Stimulated activated CD4-positive, alpha-beta T cell treated with anti-CD3 and anti-CD28 coated beads, Interleukin-1b, Interleukin-23, amount 100 ng/mL, for 4 hours (primary cell): Measurements from ENCODE around the gene HNF1A.

Experiments
- DNase-seq, 2 donors: peaks; one replicate each; pipeline ENCODE4 v3.0.0-alpha.2; 2020; ENCODE audit warnings: low read depth in 2 of 2

HNF1A gene

DNA sequence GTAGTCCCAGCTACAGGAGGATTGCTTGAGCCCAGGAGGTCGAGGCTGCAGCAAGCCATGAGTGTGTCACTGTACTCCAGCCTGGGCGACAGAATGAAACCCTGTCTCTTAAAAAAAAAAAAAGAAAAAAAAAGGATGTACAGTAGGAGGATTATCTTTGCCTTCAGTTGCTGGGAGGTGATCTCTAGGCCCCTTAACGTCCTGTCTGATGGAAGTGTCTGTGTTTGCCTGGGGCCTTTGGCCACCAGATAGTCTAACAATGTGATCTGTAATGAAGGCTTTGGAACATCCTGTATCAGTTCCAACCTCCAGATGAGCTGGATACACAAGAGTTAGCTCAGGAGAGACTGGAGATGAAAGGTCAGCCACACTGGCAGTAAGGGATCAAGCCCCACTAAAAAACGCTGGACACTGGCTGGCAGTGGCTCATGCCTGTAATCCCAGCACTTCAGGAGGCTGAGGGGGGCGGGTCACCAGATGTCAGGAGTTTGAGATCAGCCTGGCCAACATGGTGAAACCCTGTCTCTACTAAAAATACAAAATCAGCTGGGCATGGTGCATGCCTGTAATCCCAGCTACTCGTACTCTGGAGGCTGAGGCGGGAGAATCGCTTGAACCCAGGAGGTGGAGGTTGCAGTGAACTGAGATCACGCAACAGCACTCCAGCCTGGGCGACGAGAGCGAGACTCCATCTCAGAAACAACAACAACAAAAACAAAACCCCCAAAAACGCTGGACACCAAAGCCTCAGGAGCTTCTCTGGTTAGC, 19.0 kb upstream of the HNF1A start:
- DNase-seq, result no peak

DNA sequence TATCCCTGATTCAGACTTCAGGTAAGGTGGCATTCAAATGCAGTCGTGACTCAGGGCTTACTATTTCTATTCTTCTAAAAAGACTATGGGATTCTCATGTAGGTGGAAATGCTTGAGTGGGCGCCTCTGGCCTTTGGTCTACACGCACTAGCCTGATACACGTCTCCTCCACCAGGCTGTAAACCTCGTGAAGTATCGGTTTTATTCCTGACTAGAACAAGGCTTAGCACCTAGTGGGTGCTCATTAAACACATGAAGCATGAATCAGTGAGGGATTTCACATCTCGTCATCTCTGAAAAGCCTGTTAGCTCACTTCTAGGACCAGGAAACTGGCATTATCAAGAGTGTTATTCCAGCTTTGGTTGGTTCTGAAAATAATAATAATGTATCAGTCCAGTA, 17.7 kb upstream of the HNF1A start:
- DNase-seq, result no peak

DNA sequence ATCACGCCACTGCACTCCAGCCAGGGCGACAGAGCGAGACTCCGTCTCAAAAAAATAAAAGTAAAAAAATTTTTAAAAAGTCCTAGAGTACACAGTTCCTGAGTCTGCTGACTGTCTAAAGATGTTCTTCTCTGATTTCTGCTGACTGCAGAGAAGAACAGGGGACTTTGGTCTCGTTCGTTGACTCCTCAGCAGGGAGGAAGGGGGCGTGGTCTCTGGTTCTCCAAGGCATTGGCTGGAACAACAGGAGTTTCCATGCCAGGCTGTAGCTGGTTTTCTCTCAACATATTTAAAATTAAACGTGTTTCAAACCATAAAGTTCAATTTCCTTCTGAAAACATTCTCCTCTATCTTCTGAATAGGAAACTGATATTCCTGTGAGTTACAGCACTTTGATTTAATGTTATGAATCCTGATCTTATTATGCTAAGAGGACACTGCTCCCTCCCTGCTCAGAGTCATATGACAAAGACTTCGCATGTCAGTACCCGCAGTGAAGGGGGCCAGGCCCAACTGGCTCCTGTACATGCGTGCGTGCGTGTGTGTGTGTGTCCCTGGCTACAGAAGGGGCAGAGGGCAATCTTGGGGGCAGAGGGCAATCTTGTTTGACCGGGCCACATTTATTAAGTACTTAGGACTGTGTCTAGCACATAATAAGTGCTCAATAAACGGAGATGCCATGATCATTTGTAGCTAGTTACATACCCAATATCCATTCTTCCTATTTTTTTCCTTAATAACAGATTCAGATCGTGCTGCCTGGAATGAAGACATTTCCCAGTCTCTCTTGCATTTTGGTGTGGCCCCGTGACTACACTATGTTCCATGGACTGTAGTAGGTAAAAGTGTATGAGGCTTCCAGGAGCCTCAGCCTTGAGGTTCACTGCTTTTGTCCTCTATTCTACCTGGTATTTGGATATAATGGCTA, 16.5 kb upstream of the HNF1A start:
- DNase-seq, result no peak

- no peak for DNase-seq
Measured at GRCh38 chr12:120962532-120963020, 15.8 kb upstream of the HNF1A start.

GRCh38 chr12:120964298-120964697, 14.0 kb upstream of the HNF1A start:
- no peak for DNase-seq

GRCh38 chr12:120965534-120966091, 12.7 kb upstream of the HNF1A start:
- no peak for DNase-seq

GRCh38 chr12:120970310-120970709, 8.0 kb upstream of the HNF1A start:
- DNase-seq, result no peak

GRCh38 chr12:120971299-120972180, 6.8 kb upstream of the HNF1A start:
- peak in 1 of 2 donors; percentile 15 for DNase-seq

GRCh38 chr12:120972870-120973543, 5.3 kb upstream of the HNF1A start:
- DNase-seq, result no peak

DNA sequence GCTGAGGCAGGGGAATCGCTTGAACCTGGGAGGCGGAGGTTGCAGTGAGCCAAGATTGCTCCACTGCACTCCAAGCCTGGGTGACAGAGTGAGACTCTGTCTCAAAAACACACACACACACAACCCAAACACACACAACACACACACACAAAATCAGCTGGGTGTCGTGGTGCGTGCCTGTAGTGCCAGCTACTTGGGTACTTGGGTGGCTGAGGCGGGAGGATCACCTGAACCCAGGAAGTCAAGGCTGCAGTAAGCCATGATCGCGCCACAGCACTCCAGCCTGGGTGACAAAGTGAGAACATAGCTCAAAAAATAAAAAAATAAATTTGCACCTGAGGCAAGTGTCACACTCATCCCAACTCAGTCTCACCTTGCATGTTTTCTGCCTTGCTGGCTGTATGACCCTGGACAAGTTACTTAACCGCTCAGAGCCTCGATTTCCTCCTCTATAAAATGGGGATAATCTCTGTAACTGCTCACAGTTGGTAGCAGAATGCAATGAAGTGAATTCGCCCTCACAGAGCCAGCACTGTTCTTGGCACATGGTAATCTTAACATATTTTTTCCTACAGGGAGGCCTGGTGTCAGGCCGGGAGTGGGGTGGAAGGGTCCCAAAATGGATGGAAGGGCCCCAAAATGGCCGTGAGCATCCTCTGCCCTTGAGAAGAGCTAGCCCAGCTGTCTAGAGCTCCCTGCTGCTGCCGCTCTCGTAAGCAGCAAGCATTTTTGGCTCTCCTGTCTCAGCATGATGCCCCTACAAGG, 630 bp upstream of the HNF1A start:
- no peak for DNase-seq

DNA sequence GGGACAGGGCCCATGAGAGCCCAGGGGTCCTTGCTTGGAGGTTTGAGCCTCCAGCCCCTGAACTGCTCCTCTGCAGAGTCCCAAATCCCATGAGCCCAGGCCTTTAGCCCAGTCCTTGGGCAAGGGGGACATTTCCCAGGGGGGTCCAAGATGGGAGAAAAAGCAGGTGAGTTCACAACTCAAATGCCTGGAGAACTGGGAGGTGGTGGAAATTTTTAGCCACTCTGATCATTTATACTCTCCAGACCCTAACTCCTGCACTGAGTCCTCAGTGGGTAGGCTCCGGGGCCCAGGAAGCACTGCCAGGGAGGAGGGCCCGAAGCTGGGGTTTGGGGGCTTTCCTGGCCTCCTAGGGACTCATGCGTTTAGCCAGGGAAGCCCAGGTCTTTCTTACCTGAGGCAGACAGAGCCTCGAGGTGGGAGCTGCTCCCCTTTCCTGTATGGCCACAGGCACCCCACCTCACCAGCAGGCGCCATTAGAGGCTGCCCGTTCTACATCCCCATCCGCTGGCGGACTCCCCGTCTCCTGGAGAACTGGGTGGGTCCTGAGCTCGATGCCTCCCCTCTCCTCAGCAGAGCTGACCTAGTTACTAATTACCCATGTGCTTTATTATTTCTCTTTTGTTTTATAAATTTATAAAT, 998 bp downstream of the HNF1A start:
- DNase-seq, result no peak

DNA sequence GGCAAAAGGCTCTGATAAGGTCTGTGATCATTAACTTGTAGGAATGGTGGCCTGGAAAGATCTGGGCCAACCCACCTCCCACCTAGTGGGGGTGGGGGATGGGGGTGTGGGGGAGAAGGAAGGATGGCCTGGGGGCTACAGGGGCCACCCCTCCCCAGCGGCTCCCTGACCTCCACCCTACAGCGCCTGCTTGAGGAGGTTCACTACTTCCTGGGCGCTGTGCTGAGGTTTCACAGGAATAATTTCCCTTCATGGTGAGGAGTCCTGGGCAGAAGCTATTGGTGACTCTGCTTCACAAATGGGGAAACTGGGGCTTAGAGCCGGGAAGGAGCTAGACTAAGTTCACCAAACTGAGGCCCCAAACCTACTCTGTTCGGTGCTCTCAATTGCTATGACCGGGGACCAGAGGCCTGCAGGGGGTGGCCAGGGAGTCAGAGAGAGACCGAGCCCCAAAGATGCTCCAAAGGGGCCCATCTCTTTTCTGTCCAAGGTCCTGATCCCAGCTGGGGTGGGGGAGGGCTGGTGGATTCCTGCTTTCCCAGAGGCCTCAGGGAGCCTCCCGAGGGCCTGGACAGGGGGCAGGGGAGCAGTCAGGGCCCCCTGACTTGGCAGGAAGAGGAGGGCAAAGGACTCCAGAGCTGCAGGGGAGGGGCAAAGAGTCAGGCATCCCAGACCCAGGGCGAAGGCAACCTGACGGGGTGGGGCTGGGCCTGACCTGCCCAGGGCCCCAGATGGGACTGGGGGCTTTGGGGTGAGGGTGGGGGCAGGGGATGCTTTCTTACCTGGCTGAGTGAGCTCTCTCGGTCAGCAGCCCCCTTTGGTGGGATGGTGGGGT, 1.7 kb downstream of the HNF1A start:
- no peak for DNase-seq

DNA sequence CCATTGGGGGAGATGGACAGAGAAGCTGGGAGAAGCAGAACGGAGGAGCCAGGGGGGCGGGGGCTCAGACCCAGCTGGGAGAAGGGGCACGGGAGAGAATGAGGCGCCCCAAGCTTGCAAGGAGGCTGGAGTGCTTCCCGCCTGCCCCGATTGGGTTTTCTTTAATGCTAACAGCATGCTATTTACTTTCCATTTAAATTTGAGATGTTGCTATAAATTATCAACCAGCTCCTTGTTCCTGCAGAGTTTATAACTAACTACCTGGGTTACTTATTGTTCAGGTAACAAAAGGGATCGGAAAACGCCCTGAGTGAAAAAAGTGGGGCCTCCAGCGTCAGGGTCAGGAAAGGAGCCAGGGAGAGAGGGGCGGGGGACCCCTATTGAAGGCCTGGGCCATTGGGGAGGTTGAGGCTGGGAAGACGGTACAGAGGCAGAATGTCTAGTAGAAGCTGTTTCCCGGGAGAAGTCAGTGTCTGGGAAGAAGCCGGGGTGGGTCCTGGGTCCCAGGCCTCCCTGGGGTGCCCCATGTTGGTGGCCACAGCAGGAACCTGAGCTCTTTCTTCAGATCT, 2.5 kb downstream of the HNF1A start:
- DNase-seq, result no peak

DNA sequence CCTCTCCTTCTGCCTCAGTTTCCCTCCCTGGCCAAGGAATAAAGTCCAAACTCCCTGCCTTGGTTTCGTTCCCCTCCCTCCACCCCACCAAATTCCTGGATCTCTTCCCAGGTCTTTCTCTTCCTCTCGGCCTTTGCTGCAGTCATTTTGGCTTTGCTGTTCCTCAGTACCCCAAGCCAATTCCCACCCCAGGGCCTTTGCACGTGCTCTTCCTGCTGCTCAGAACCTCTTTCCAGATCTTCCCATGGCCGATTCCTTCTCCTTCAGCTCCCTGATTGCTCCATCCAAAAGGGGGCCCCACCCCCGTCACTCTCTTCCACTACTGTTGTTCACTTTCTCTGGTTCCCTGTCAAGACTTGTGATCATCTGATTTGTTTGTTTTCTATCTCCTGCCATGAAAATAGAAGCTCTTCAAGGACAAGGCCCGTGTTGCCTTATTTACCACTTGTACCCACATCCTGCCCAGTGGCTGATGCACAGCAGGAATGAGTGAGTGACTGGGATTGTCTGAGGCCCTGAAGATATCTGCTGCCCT, 3.1 kb downstream of the HNF1A start:
- DNase-seq, result no peak

DNA sequence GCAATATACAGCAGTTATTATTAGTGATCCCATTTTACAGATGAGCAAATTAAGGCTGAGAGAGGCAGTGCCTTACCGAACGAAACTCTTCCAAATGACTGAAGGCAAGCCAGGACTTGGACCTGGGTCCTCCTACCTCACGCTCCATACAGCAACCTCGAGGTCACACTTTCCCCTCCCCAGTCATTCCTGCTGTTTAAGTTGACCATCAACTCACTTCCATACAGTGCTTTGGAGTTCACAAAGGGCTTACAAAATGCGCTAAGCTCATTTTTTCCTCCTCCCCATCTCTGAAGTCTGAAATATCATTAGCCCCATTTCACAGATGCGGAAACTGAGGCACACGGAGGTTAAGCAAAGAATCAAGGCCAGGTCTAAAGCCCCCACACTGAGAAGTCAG, 4.3 kb downstream of the HNF1A start:
- no peak for DNase-seq

DNA sequence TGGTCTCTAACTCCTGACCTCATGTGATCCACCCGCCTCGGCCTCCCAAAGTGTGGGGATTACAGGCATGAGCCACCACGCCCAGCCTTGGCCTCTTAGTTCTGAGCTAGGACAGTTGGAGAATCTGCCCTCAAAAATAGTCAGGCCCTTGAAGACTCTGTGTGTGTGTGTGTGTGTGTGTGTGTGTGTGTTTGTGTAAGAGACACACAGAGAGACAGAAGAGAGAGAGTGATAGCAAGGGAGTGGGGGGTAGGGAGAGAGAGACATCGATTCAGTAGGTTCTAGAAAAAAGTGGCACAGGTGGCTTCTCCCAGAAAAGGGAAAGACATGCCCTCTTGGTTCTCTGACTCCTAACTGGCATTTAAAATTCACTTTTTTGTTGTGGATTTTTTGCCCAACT, 5.4 kb downstream of the HNF1A start:
- no peak for DNase-seq

GRCh38 chr12:120984351-120984898, 6.1 kb downstream of the HNF1A start:
- DNase-seq, result no peak

GRCh38 chr12:120988234-120988633, 9.9 kb downstream of the HNF1A start:
- DNase-seq, result no peak
